Activated naive CD4-positive, alpha-beta T cell treated with anti-CD3 and anti-CD28 coated beads for 36 hours (primary cell): ENCODE measurements around the gene ASPHD2. TPM values are rescaled to one million over a fixed set of nuclear protein-coding genes. Genes with fewer than 3 reads are reported as not detected.
"Not testable (repeated sequence)": the region's sequence is repeated elsewhere in the genome, so short reads cannot be mapped to it uniquely, and the experiment has no call there.

Source experiments
- CTCF ChIA-PET: fragments of 350-600 bp; sonication (Branson Sonifier 250); formaldehyde crosslinking; loops from one replicate; lab custom pipeline; 2021; ENCODE audit warnings: antibody characterized with exemption; lab: Charles Lee
- DNase-seq: peaks from one replicate; pipeline ENCODE4 v3.0.0-alpha.2; 2020
- H3K27ac Mint-ChIP-seq: one replicate; pipeline ENCODE4 v1.8.0; 2021; ENCODE audit warnings: mild to moderate bottlenecking, mixed read lengths
- H3K27me3 Mint-ChIP-seq: one replicate; pipeline ENCODE4 v1.8.0; 2021; ENCODE audit warnings: low read depth, mixed read lengths
- H3K36me3 Mint-ChIP-seq: one replicate; pipeline ENCODE4 v1.8.0; 2021; ENCODE audit warnings: low read depth, mixed read lengths
- H3K4me1 Mint-ChIP-seq: one replicate; pipeline ENCODE4 v1.8.0; 2021; ENCODE audit warnings: low read depth, mixed read lengths
- H3K4me3 Mint-ChIP-seq: one replicate; pipeline ENCODE4 v1.8.0; 2021; ENCODE audit warnings: mild to moderate bottlenecking, moderate library complexity, mixed read lengths
- H3K9me3 Mint-ChIP-seq: one replicate; pipeline ENCODE4 v1.8.0; 2021; ENCODE audit warnings: mixed read lengths
- intact Hi-C: fragments of 100-400 bp; cut with micrococcal nuclease; formaldehyde crosslinking; loops from one replicate; pipeline ENCODE4 v1.15.1; 2023
- total RNA-seq, 2 experiments: library from RNA; stranded (reverse); gene quantifications; one replicate each; pipeline ENCODE4 v1.2.3, GENCODE V29; 2021

ASPHD2 gene
- total RNA-seq, 2 experiments from 2014 or later = 4.4 to 4.7 TPM

DNA sequence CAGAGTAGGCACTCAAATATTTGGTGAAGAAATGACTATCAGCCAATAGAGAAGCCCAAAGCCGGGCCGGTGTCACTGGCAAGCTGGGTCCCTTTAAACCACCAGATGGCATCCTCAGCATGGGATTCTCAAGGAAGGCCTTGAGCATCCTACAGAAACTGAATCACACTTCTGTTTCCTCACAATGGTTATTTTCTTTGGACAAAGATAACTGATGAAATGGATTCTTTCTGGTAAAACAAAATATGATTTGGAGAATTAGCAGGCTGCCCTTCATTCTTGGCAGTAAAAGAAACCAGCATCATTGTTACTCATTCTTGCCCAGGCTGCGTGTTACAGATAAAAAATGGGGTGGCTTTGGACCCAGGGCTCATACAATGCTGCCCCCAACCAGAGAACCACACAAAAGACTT is 30.3 kb upstream of the ASPHD2 start:
- peak; percentile 84 for DNase-seq
- Mint-ChIP-seq H3K4me1 (peaks cover 2% of the 10 kb centered on the region), H3K4me3 (no peak overlapping the region), H3K27ac (no peak overlapping the region), H3K27me3 (no peaks in the 10 kb centered on the region), H3K9me3 (no peaks in the 10 kb centered on the region), H3K36me3 (no peaks in the 10 kb centered on the region)
- intact Hi-C loops = loop anchor here (1.0 to 5.0 kb wide), 4 partner anchors 32 to 267 kb away; partner anchors contain the start of genes HPS4 and SRRD
- CTCF ChIA-PET = interaction anchor here (0.6 to 4.8 kb wide), 3 partner anchors 28 to 63 kb away, joined by 3 to 44 read pairs (median 3); no protein-coding TSS in a partner anchor

DNA sequence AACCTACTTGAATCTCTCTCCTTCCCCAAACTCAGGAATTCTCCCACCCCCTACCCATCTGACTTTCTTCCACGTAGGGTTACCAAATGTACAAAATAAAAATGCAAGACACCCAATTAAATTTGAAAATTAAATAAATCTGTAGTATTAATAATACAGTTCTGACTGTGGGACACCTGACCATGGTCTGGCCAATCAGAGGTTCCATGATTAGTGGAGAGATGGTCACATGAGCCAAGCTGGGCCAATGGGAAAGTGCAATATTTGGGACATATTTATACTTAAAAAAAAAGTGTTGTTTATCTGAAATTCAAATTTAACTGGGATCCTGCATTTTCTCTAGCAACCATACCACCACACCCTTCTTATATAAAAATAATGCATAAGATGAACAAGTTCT is 29.8 kb upstream of the ASPHD2 start:
- Mint-ChIP-seq H3K27ac (no peak overlapping the region), H3K36me3 (no peaks in the 10 kb centered on the region), H3K4me1 (peaks cover 5% of the 10 kb centered on the region), H3K27me3 (peaks cover 2% of the 10 kb centered on the region), H3K9me3 (no peaks in the 10 kb centered on the region), H3K4me3 (no peak overlapping the region)
- intact Hi-C loops = loop anchor here (2.0 to 5.0 kb wide), 2 partner anchors 32 to 83 kb away; partner anchors contain the start of genes HPS4 and SRRD
- DNase-seq = no peak
- CTCF ChIA-PET = interaction anchor here (0.7 to 4.8 kb wide), 5 partner anchors 22 to 63 kb away, joined by 3 to 44 read pairs (median 3); no protein-coding TSS in a partner anchor

DNA sequence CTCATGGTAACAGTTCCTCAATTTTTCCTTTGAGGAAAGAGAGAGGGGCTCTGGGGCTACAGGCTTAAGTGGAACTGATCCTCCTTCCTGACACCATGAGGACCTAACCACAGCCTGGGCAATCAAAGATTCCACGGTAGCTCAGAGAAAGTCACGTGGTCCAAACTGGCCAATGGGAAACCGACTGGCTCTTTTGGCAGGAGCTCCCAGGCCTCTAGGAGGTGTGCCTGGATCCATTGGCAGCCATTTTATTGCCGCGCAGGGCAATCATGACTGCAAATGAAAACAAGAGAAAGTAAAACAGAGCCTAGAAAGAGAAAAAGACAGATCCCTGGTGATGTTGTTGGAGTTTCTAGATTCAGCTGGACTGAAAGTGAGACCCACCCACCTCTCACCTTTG is 27.3 kb upstream of the ASPHD2 start:
- DNase-seq = no peak
- Mint-ChIP-seq H3K36me3 (no peaks in the 10 kb centered on the region), H3K4me3 (no peak overlapping the region), H3K4me1 (peaks cover 7% of the 10 kb centered on the region), H3K9me3 (no peaks in the 10 kb centered on the region), H3K27me3 (peaks cover 4% of the 10 kb centered on the region), H3K27ac (no peak overlapping the region)
- CTCF ChIA-PET = interaction anchor here (1.1 to 4.0 kb wide), 2 partner anchors 34 to 61 kb away, joined by 3 to 22 read pairs; no protein-coding TSS in a partner anchor
- intact Hi-C loops = no loop called here

GRCh38 chr22:26404851-26405421 is 24.1 kb upstream of the ASPHD2 start:
- CTCF ChIA-PET = interaction anchor here (1.0 to 1.8 kb wide), 3 partner anchors 9 to 56 kb away, joined by 3 to 5 read pairs (median 4); no protein-coding TSS in a partner anchor
- H3K36me3 Mint-ChIP-seq = no peaks in the 10 kb centered on the region
- H3K27ac Mint-ChIP-seq = no peak overlapping the region
- intact Hi-C loops = no loop called here
- peaks cover 5% of the 10 kb centered on the region for H3K4me1 Mint-ChIP-seq
- H3K9me3 Mint-ChIP-seq = no peaks in the 10 kb centered on the region
- peaks cover 4% of the 10 kb centered on the region for H3K27me3 Mint-ChIP-seq
- DNase-seq = no peak
- H3K4me3 Mint-ChIP-seq = no peak overlapping the region

DNA sequence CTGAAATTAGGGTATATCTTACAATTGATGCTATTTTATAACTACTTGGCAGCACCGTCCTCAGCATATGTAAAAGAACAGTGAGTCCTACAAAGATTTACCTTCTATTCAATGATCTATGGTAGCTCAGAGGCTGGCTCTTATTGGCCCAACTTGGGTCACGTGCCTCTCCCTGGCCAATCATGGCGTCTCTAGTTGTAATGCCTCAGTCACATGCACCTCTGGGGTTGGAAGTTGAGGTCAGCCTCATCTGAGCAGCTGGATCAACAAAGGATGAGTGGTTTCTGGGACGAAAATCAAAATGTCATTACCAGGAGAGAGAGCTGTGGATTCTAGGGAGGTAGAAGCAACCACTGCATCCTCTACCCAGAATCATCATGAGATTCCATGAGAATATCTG is 22.9 kb upstream of the ASPHD2 start:
- Mint-ChIP-seq H3K27ac (no peak overlapping the region), H3K27me3 (peaks cover 4% of the 10 kb centered on the region), H3K4me3 (no peak overlapping the region), H3K9me3 (no peaks in the 10 kb centered on the region), H3K4me1 (peaks cover 5% of the 10 kb centered on the region), H3K36me3 (no peaks in the 10 kb centered on the region)
- DNase-seq = no peak
- CTCF ChIA-PET = interaction anchor here (1.8 kb wide), 1 partner anchor 10 kb away, joined by 5 read pairs; no protein-coding TSS in a partner anchor
- intact Hi-C loops = no loop called here

GRCh38 chr22:26408562-26409220 is 20.4 kb upstream of the ASPHD2 start:
- H3K27me3 Mint-ChIP-seq = not testable (repeated sequence)

GRCh38 chr22:26409719-26410335 is 19.2 kb upstream of the ASPHD2 start:
- no peak for DNase-seq
- H3K27ac Mint-ChIP-seq = no peak overlapping the region
- peaks cover 1% of the 10 kb centered on the region for H3K4me1 Mint-ChIP-seq
- no peaks in the 10 kb centered on the region for H3K27me3 Mint-ChIP-seq
- no peaks in the 10 kb centered on the region for H3K9me3 Mint-ChIP-seq
- no peak overlapping the region for H3K4me3 Mint-ChIP-seq
- CTCF ChIA-PET = interaction anchor here (1.4 kb wide), 1 partner anchor 17 kb away, joined by 3 read pairs; no protein-coding TSS in a partner anchor
- no peaks in the 10 kb centered on the region for H3K36me3 Mint-ChIP-seq
- intact Hi-C loops = no loop called here

More at GRCh38 chr22:26408562-26409220, 20.4 kb upstream of the ASPHD2 start:
- H3K4me1 Mint-ChIP-seq, H3K9me3 Mint-ChIP-seq, H3K4me3 Mint-ChIP-seq, CTCF ChIA-PET, H3K36me3 Mint-ChIP-seq, intact Hi-C loops, DNase-seq, H3K27ac Mint-ChIP-seq: not testable (repeated sequence)

DNA sequence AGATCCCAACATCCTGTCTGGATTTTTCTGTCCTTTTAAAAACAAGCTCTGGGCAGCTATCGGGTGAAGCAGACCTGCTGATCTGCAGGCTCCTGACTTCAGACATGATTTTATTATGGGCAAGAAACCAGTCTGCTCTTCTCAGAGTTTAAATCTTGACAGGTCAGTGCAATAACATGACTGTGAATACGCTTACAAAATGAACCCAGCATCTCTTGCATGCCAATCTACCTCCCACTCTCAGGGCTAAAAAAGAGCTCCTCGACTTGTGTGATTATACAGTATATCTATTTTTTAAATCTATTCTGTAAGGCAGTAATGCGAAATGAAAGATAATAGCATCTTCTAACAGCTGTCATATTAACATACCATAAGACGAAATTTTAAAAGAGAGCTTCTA is 18.7 kb upstream of the ASPHD2 start:
- Mint-ChIP-seq H3K9me3 (no peaks in the 10 kb centered on the region), H3K27me3 (no peaks in the 10 kb centered on the region)
- CTCF ChIA-PET = interaction anchor here (0.7 to 1.4 kb wide), 5 partner anchors 18 to 51 kb away, joined by 3 to 5 read pairs (median 3); no protein-coding TSS in a partner anchor

DNA sequence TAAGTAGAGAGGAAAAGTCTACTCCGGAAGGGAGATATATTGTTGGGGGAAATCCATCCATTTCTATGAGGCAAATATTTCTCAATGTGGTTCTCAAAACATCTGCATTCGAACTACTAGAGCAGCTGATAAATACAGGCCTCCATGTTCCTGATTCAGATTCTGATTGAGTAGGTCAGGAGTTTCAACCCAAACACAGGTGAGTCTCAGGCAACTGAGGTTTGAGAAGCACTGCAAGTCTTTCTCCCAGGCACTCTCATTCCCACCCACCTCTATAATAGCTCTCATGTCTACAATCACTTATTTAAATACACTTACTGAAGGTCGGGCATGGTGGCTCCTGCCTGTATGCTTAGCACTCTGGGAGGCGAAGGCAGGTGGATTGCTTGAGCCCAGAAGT is 14.7 kb upstream of the ASPHD2 start:
- H3K27me3 Mint-ChIP-seq = no peaks in the 10 kb centered on the region
- H3K9me3 Mint-ChIP-seq = no peaks in the 10 kb centered on the region
- peaks cover 1% of the 10 kb centered on the region for H3K4me1 Mint-ChIP-seq
- intact Hi-C loops = no loop called here
- CTCF ChIA-PET = interaction anchor here (0.6 kb wide), 1 partner anchor 60 kb away, joined by 11 read pairs; no protein-coding TSS in a partner anchor
- no peak overlapping the region for H3K27ac Mint-ChIP-seq
- no peaks in the 10 kb centered on the region for H3K36me3 Mint-ChIP-seq
- H3K4me3 Mint-ChIP-seq = no peak overlapping the region
- no peak for DNase-seq

More for the DNA sequence above, 18.7 kb upstream of the ASPHD2 start:
- DNase-seq = no peak
- H3K4me3 Mint-ChIP-seq = no peak overlapping the region
- peaks cover 1% of the 10 kb centered on the region for H3K4me1 Mint-ChIP-seq
- H3K36me3 Mint-ChIP-seq = no peaks in the 10 kb centered on the region
- intact Hi-C loops = no loop called here
- H3K27ac Mint-ChIP-seq = no peak overlapping the region

DNA sequence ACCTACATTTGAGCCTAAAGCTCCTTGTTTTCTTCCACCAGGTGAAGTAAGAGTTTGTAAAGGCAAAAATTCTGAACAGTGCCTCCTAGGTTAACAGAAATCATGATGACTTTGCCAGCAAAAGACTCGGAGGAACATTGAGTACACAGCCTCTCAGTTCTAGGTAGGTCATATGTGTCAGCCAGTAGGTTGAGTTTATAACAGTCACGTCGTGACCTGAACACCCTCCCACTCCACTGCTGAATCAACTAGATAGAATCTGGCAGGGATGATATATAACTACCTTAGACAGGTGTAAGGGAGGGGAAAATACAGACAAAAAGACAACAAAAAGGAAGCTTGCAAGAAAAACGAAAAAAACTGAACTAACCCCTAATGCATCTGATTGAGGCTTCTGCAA is 12.8 kb upstream of the ASPHD2 start:
- CTCF ChIA-PET = interaction anchor here (0.6 to 0.8 kb wide), 2 partner anchors 18 to 50 kb away, joined by 3 read pairs; no protein-coding TSS in a partner anchor

GRCh38 chr22:26416670-26417276 is 12.3 kb upstream of the ASPHD2 start:
- Mint-ChIP-seq H3K27ac (no peak overlapping the region), H3K9me3 (no peaks in the 10 kb centered on the region), H3K4me3 (no peak overlapping the region), H3K36me3 (no peaks in the 10 kb centered on the region), H3K4me1 (peaks cover 1% of the 10 kb centered on the region), H3K27me3 (peaks cover 5% of the 10 kb centered on the region)
- CTCF ChIA-PET = no interaction called here
- DNase-seq = no peak
- intact Hi-C loops = no loop called here

More for the DNA sequence above, 12.8 kb upstream of the ASPHD2 start:
- no peak overlapping the region for H3K27ac Mint-ChIP-seq
- no peaks in the 10 kb centered on the region for H3K36me3 Mint-ChIP-seq
- no peaks in the 10 kb centered on the region for H3K9me3 Mint-ChIP-seq
- H3K27me3 Mint-ChIP-seq = peaks cover 4% of the 10 kb centered on the region
- DNase-seq = no peak
- intact Hi-C loops = no loop called here
- no peak overlapping the region for H3K4me3 Mint-ChIP-seq
- H3K4me1 Mint-ChIP-seq = peaks cover 1% of the 10 kb centered on the region

GRCh38 chr22:26417406-26417805 is 11.7 kb upstream of the ASPHD2 start:
- Mint-ChIP-seq H3K4me3 (no peak overlapping the region), H3K36me3 (no peaks in the 10 kb centered on the region), H3K4me1 (peaks cover 1% of the 10 kb centered on the region), H3K27me3 (peaks cover 7% of the 10 kb centered on the region), H3K27ac (no peak overlapping the region), H3K9me3 (no peaks in the 10 kb centered on the region)
- CTCF ChIA-PET = no interaction called here
- DNase-seq = no peak
- intact Hi-C loops = no loop called here
